ENCODE results near the gene DGKB.

DGKB gene

GRCh38 chr7:14821757-14822480 is 80.6 kb downstream of the DGKB start:
- no peak for DNase-seq (ENCODE audit: low read depth)

- DNase-seq (ENCODE audit: low read depth) = no peak
Measured at GRCh38 chr7:14818871-14819270, 83.7 kb downstream of the DGKB start.

GRCh38 chr7:14817829-14818614 is 84.5 kb downstream of the DGKB start:
- no peak for DNase-seq (ENCODE audit: low read depth)

DNA sequence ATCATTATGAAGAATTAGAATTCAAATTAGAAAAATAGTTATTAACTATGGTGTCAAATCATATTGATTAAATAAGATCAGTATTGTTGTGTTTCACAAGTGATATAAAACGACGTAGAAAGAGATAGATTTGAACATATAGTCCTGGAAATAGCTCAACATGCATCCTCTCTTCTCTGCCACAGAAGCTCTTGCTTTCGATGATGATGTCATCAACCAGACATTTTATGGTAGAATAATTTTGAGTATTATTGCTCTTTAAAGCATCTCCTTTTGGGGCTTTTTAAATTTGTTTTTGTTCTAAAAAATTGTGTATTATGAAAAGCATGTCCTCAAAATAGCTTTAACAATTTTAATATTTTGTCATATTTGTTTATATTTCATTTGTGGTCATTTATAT is 95.0 kb downstream of the DGKB start:
- no peak for DNase-seq (ENCODE audit: low read depth)

DNA sequence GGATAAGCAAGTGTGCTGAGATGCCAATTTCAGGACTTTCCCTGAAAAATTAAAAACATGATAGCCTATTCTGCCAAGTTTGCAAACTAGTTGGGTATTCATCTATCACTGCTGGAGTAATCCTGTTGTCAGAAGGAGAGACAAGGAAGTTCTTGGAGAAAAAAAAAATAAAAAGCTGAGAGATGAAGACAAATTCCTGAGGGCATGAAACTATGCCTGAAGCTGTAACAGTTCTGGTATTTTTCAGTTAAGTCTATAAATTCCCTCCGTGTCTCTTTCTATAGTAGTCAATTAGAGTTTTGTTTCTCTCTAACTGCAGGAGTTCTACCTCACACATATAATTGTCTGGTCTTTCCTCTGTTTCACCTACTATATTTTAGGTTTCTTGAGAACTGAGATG is 95.7 kb downstream of the DGKB start:
- DNase-seq (ENCODE audit: low read depth) = no peak

DNA sequence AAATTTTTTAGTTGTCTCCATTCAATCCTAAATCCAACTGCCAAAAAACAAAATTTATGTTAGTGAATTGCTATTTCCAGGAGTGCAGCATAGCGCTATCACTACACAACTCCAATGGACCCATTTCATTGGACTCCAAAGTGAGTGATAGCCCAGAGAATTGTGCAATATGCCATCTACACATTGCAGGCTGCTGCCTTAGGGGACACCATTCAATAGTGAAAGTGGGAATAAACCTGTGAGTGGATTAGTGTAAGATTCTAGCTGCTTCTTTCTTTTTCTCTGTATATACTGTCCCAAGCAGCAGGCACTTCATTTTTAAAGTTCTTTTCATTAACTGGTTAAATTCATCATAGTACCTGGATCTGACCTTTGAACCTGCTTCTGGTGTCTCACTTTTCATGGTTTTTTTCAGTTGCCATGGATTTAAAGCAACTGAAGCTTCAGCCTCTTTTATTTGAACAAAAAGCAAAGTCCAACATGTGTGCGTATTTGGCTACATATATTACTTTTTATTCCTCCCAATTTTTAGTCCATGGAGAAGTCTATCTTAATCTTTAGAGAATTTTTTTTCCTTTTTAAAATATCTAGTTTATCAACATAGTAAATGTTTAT is 97.3 kb downstream of the DGKB start:
- DNase-seq (ENCODE audit: low read depth) = no peak

DNA sequence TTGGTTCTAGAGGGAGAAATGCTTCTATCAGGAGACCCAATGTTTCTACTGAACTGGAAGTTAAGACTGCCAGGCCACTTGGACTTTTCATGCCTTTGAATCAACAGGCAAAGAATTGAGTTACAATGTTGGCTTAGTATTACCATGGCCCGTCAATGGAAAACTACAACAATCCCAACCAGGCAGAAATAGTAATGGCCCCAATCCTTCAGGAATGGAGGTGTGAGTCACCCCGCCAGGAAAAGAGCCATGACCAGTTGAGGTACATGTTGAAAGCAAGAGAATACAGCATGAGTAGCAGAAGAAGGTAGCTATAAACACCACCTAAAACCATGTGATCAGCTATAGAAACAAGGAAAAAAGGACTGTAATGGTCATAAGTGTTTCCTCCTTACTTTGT is 101.9 kb downstream of the DGKB start:
- DNase-seq (ENCODE audit: low read depth) = no peak

DNA sequence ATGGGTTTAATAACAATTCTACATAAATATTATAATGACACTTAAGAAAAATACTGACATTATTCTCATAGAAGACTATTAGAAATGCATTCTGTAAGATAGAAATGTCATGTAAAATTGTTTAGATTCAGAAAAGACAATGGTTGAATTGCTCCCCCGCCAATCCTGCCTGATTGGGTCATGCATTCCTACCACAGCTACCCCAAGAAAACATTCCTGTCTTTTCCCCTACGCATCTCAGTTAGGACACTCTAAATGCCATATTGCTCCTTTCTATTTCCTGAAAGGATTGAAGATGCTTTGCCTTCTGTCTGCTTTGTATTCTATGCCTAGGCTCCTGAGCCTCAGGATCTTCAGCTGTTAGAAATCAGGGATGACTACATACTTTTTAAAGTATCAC is 109.4 kb downstream of the DGKB start:
- no peak for DNase-seq (ENCODE audit: low read depth)

GRCh38 chr7:14787551-14787950 is 115.0 kb downstream of the DGKB start:
- DNase-seq (ENCODE audit: low read depth) = no peak

- no peak for DNase-seq (ENCODE audit: low read depth)
Measured at GRCh38 chr7:14786314-14786895, 116.1 kb downstream of the DGKB start.

- DNase-seq (ENCODE audit: low read depth) = no peak
Measured at GRCh38 chr7:14777806-14778205, 124.7 kb downstream of the DGKB start.

DNA sequence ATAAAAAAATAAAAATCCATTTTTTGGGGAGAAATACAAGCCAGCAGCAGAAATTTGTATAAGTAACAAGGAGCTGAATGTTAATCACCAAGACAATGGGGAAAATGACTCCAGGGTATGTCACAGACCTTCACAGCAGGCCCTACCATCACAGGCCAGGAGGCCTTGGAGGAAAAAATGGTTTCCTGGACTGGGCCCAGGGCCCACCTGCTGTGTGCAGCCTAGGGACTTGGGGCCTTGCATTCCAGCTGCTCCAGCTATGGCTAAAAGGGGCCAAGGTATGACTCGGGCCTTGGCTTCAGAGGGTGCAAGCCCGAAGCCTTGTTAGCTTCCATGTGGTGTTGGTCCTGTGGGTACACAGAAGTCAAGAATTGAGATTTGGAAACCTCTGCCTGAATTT is 126.3 kb downstream of the DGKB start:
- DNase-seq (ENCODE audit: low read depth) = no peak

DNA sequence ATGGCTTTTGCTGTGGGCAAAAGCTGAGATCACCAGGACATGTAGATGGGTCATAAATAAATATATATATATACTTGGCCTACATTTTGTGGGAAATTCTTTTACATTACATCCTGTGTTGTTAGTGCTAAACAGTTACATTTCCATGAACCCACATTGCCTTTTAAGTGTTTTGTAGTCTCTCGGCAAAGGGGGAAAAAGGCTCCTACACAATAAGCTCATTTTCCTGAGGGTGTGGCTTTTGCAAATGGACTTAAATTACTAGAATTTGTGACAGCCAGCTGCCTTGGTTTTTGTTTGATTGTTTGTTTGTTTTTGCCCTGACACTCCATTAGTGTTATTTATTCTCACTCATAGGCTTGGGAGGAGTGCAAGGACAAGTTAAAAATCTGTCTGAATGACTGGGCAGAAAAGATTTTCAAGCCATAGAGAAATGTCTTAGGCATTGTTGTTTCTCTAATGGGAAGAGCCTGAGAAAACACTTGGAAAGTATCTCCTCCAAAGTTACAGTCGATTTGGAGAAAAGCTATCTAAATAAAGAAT is 128.8 kb downstream of the DGKB start:
- DNase-seq (ENCODE audit: low read depth) = no peak

- no peak for DNase-seq (ENCODE audit: low read depth)
Measured at GRCh38 chr7:14770614-14771013, 131.9 kb downstream of the DGKB start.

DNA sequence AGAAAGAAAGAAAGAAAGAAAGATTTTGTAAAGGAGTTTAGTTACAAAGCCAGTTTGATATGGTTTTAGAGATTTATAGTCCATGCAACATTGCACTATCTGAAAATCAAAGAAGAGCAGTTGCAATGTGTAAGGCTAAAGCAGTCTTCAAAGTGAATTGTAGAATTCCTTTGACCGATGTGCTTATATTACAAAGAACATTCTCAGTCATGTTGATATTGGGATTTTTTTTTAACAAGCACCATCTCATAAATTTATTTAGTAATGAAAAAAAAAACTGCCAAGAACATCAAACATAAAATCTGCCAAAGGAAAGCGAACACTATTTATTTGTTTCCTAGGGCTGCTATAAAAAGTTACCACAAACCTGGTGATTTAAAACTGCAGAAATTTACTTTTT is 133.3 kb downstream of the DGKB start:
- no peak for DNase-seq (ENCODE audit: low read depth)

DNA sequence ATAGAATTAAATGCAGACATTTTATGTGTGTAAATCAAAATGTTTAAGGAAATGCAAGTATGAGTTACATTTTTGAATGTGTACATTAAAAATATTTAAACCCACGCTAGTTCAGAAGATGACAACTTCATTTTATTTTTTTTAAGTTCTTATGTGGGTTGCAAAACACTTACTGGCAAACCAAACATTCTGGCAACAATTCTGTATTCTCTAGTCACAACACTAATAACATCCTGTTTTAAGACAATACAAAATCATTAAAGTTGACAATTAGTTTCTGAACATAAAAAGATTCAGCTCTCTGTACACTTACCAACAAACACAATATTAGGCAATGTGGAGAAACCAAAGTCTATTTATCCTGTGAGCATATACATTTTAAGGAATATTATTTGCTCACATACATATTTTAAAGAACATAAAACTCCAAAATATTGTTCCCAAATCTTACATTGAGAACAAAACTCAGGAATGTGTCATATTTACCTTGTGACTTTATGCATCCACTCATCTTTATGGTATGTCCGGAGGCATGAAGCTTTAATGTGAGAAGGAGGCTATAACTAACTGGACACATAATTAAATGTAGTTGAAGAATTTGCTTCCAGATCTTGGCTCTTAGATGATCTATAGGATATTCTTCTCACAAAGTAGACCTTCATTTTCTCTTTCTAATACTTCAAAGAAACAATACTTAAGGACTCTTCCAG is 134.7 kb downstream of the DGKB start:
- DNase-seq (ENCODE audit: low read depth) = no peak

DNA sequence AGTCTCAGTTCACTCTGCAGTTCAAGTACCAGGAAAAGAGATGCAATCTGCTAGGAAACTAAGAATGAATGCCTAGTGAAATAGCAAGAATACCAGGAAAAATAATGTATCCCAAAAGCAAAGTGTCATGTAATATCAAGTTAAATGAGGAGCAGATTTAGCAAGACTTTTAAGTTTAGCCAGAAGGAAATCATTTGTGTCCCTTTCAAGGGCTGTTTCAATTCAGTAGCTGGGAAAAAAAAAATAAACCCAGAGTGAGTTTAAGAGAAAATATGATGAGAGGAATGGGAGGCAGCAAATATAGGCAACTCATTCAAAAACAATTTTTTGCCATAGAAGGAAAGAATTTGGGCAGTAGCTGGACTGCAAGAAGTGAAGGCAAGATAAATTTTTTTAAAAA is 135.8 kb downstream of the DGKB start:
- DNase-seq (ENCODE audit: low read depth) = no peak

GRCh38 chr7:14765731-14766130 is 136.8 kb downstream of the DGKB start:
- no peak for DNase-seq (ENCODE audit: low read depth)

- DNase-seq (ENCODE audit: low read depth) = no peak
Measured at GRCh38 chr7:14762561-14762960, 140.0 kb downstream of the DGKB start.

GRCh38 chr7:14761510-14762296 is 140.8 kb downstream of the DGKB start:
- no peak for DNase-seq (ENCODE audit: low read depth)
